MM.1S (cell line): ENCODE results near the gene ZNF451.

ENCODE experiments used
- DNase-seq: peaks from one replicate; pipeline ENCODE4 v3.0.0-alpha.2; 2015
- H2AFZ ChIP-seq: fragments of 300-600 bp; sonication (generic); 2 replicates; pipeline ENCODE4 v1.6.0; 2016; ENCODE audit warnings: antibody characterized with exemption, low read length
- H3F3A ChIP-seq: fragments of 300-600 bp; sonication (generic); 2 replicates; pipeline ENCODE4 v1.6.1; 2016; ENCODE audit warnings: mild to moderate bottlenecking, antibody characterized with exemption, low read length, moderate library complexity, mixed read lengths; ENCODE audit not compliant: insufficient read depth
- H3K27ac ChIP-seq: fragments of 300-600 bp; sonication (generic); 2 replicates; pipeline ENCODE4 v1.5.1; 2016; ENCODE audit warnings: mild to moderate bottlenecking, low read length
- H3K27me3 ChIP-seq: fragments of 300-600 bp; sonication (generic); replicated peaks from 2 replicates; pipeline ENCODE4 v1.6.0; 2016; ENCODE audit warnings: low read length; ENCODE audit not compliant: insufficient read depth
- H3K36me3 ChIP-seq: fragments of 300-600 bp; sonication (generic); replicated peaks from 2 replicates; pipeline ENCODE4 v1.6.1; 2016; ENCODE audit warnings: mild to moderate bottlenecking, low read length, mixed read lengths; ENCODE audit not compliant: insufficient read depth
- H3K4me1 ChIP-seq: fragments of 300-600 bp; sonication (generic); 2 replicates; pipeline ENCODE4 v1.6.1; 2016; ENCODE audit warnings: low read length, mixed read lengths
- H3K4me2 ChIP-seq: fragments of 300-600 bp; sonication (generic); 2 replicates; pipeline ENCODE4 v1.6.0; 2016; ENCODE audit warnings: low read depth, low read length
- H3K4me3 ChIP-seq: fragments of 300-600 bp; sonication (generic); 2 replicates; pipeline ENCODE4 v1.5.1; 2016; ENCODE audit warnings: low read length, mixed read lengths
- H3K79me2 ChIP-seq: fragments of 300-600 bp; sonication (generic); 2 replicates; pipeline ENCODE4 v1.6.1; 2016; ENCODE audit warnings: mixed run types, low read length, mixed read lengths
- H3K9ac ChIP-seq: fragments of 300-600 bp; sonication (generic); 2 replicates; pipeline ENCODE4 v1.6.1; 2016; ENCODE audit warnings: low read length, mixed read lengths
- H3K9me2 ChIP-seq: fragments of 300-600 bp; sonication (generic); replicated peaks from 2 replicates; pipeline ENCODE4 v1.6.1; 2016; ENCODE audit warnings: mild to moderate bottlenecking, low read length, mixed read lengths; ENCODE audit not compliant: insufficient read depth
- H3K9me3 ChIP-seq: fragments of 300-600 bp; sonication (generic); replicated peaks from 2 replicates; pipeline ENCODE4 v1.6.1; 2016; ENCODE audit warnings: mild to moderate bottlenecking, low read length, mixed read lengths; ENCODE audit not compliant: insufficient read depth
- H4K20me1 ChIP-seq: fragments of 300-600 bp; sonication (generic); 2 replicates; pipeline ENCODE4 v1.6.1; 2016; ENCODE audit warnings: mild to moderate bottlenecking, low read length, moderate library complexity, mixed read lengths; ENCODE audit not compliant: insufficient read depth
- EZH2 ChIP-seq: fragments of 300-600 bp; sonication (generic); optimal IDR thresholded peaks from 2 replicates; pipeline ENCODE3; 2017; ENCODE audit warnings: low read depth, mild to moderate bottlenecking, antibody characterized with exemption, low read length, mixed read lengths
- EZH2phosphoT487 ChIP-seq: fragments of 300-600 bp; sonication (generic); IDR thresholded peaks from 2 replicates; pipeline ENCODE4 v1.6.1; 2018; ENCODE audit warnings: antibody characterized with exemption, low read length
- TF ChIP-seq, protein P1 (sequence below): fragments of 300-600 bp; sonication (generic); IDR thresholded peaks from 2 replicates; pipeline ENCODE4 v1.5.1; 2016; ENCODE audit warnings: antibody characterized with exemption, low read length, mixed read lengths

ZNF451 gene

DNA sequence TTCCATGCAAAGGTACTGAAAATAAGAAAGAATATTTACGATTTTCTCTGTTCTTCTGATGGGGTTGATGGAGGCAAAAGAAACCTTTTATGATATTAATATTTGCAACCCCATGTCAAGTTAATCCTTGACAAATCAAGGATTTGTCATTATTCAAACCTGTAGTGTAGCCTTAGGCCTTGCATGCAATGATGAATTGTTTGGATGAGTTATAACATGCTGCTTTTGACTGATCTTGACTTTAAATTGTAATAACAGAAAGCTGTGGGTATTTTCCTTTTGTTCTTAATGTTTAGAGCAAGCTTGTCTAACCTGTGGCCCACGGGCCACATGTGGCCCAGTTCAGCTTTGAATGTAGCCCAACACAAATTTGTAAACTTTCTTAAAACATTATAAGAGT lies 69.1 kb downstream of the ZNF451 start:
- no peaks in the 10 kb centered on the region; the same call in 1 of the 2 replicates for H3K36me3 ChIP-seq
- no peak overlapping the region for H2AFZ ChIP-seq
- no peak overlapping the region for H3K27ac ChIP-seq
- H3K4me2 ChIP-seq, result no peak overlapping the region
- no peaks in the 10 kb centered on the region for H3K27me3 ChIP-seq
- H3K4me3 ChIP-seq, result no peak overlapping the region
- H3F3A ChIP-seq, result no peaks in the 10 kb centered on the region
- H3K4me1 ChIP-seq, result no peaks in the 10 kb centered on the region
- TF ChIP-seq, protein P1, sequence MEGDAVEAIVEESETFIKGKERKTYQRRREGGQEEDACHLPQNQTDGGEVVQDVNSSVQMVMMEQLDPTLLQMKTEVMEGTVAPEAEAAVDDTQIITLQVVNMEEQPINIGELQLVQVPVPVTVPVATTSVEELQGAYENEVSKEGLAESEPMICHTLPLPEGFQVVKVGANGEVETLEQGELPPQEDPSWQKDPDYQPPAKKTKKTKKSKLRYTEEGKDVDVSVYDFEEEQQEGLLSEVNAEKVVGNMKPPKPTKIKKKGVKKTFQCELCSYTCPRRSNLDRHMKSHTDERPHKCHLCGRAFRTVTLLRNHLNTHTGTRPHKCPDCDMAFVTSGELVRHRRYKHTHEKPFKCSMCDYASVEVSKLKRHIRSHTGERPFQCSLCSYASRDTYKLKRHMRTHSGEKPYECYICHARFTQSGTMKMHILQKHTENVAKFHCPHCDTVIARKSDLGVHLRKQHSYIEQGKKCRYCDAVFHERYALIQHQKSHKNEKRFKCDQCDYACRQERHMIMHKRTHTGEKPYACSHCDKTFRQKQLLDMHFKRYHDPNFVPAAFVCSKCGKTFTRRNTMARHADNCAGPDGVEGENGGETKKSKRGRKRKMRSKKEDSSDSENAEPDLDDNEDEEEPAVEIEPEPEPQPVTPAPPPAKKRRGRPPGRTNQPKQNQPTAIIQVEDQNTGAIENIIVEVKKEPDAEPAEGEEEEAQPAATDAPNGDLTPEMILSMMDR, result no peak
- no peak for TF ChIP-seq EZH2
- no peak for TF ChIP-seq EZH2phosphoT487
- H3K9me3 ChIP-seq, result no peaks in the 10 kb centered on the region
- H3K9me2 ChIP-seq, result no peaks in the 10 kb centered on the region
- no peaks in the 10 kb centered on the region for H3K79me2 ChIP-seq
- DNase-seq, result no peak
- no peaks in the 10 kb centered on the region for H4K20me1 ChIP-seq
- H3K9ac ChIP-seq, result no peak overlapping the region

DNA sequence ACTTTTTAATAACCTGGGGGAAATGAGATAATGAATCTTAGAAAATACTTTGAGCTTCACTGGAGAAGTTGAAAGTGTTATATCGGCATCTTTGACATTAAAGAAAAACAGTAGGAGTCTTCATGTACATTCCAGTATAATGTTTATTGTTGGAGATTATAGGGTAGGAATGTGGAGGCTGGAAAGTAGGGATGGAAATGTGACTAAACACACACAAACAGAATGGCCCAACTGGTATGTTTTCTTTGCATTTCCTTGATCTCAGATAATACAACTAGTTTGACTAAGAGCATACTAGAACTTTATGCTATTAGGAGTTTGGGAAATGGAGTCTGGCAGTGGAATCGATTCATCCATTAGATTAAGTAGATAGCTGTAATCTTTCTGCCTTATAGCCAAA lies 72.0 kb downstream of the ZNF451 start:
- Histone ChIP-seq H2AFZ (no peak overlapping the region), H3K36me3 (no peaks in the 10 kb centered on the region; the same call in 1 of the 2 replicates), H3K9me3 (no peaks in the 10 kb centered on the region), H3K27ac (no peak overlapping the region), H3K27me3 (no peaks in the 10 kb centered on the region), H3K79me2 (no peaks in the 10 kb centered on the region), H3K4me1 (no peaks in the 10 kb centered on the region), H3K9me2 (no peaks in the 10 kb centered on the region), H3K4me2 (no peak overlapping the region), H4K20me1 (no peaks in the 10 kb centered on the region), H3K9ac (no peak overlapping the region), H3K4me3 (no peak overlapping the region), H3F3A (no peaks in the 10 kb centered on the region)
- no peak for TF ChIP-seq EZH2phosphoT487
- TF ChIP-seq, protein P1, result no peak
- TF ChIP-seq EZH2, result no peak
- DNase-seq, result no peak

GRCh38 chr6:57162516-57162915 lies 72.5 kb downstream of the ZNF451 start:
- Histone ChIP-seq H3K4me3 (no peak overlapping the region), H3F3A (no peaks in the 10 kb centered on the region), H3K4me1 (no peaks in the 10 kb centered on the region), H3K36me3 (no peaks in the 10 kb centered on the region; the same call in 1 of the 2 replicates), H3K9ac (no peak overlapping the region), H3K4me2 (no peak overlapping the region), H3K79me2 (no peaks in the 10 kb centered on the region), H3K27ac (no peak overlapping the region), H2AFZ (no peak overlapping the region), H3K9me3 (no peaks in the 10 kb centered on the region), H3K9me2 (no peaks in the 10 kb centered on the region), H4K20me1 (no peaks in the 10 kb centered on the region), H3K27me3 (no peaks in the 10 kb centered on the region)
- TF ChIP-seq EZH2phosphoT487, result no peak
- no peak for TF ChIP-seq EZH2
- TF ChIP-seq, protein P1, result no peak
- DNase-seq, result no peak
